ENCODE measurements around the gene CCDC188.

The CCDC188 gene

DNA sequence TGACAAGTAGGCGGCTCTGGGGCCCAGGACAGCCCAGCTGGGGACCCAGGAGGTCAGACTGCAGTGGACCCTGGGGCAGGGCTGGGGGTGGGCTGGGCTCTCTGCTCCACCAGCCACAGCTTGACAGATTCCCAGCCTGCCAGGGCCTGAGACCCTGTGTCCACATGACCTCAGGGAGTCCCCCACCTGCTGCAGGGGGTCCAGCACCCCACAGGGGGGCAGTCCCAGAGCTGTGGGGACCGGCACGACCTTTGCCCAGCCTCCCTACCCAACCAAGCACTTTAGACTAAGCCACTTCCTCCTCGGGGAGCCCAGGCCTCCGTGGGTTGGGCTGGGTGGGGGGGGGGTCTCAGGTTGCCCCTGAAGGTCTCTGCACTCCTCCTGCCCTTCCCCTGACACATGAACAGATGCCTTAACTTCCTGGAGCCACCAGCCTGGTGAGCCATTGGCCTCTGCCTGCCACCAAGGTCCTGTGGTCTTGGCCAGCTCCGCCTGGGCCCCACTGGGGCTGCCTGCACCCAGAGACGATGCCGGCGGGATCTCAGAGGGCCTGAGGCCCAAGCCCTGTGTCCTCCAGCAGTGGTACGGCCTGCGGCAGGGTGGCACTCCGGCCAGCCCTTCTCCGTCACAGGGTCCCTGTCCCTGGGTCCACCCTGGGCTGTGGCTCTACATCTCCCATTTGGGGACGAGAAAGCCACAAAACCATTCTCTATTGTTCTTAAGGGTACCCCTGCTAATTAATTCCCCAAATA lies 3.4 kb downstream of the CCDC188 start:
- DNase-seq = no peak

DNA sequence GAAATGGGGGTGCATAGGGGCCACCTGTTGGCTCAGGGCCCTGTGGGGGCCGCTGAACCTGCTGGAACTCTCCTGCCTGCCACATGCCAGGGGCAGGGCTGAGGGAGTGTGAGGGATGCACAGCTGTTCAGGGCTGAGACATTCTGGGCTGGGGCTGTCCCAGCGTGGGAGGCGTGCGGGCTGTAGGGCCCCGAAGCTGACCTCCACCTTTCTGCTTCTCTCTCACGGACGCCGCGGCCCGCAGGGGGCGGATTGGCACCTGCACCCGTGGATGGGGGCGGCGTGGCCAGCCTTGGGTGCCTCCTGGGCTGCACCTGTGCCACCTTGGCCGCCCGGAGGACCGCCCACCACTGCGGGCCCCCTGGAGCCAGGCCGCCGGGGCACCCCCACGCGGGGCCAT lies 4.1 kb downstream of the CCDC188 start:
- DNase-seq = no peak

DNA sequence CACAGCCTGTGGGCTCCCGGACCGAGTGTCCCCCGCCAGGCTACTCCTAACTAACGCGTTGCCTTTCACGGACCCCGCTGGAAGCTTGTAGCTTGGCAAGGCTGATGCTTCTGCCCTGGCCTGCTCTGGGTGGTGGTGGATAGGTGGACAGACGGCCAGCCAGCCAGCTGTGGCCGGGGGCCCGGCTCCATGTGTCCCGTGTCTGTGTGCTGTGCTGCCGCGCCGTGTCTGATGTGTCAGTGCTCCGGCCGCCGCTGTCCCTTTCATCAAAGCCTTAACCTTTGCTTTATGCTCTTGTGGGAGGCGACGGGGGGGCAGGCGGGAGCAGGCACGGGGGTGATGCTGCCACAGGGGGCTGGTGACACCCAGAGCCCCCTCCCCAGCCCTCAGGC lies 5.0 kb downstream of the CCDC188 start:
- no peak for DNase-seq

DNA sequence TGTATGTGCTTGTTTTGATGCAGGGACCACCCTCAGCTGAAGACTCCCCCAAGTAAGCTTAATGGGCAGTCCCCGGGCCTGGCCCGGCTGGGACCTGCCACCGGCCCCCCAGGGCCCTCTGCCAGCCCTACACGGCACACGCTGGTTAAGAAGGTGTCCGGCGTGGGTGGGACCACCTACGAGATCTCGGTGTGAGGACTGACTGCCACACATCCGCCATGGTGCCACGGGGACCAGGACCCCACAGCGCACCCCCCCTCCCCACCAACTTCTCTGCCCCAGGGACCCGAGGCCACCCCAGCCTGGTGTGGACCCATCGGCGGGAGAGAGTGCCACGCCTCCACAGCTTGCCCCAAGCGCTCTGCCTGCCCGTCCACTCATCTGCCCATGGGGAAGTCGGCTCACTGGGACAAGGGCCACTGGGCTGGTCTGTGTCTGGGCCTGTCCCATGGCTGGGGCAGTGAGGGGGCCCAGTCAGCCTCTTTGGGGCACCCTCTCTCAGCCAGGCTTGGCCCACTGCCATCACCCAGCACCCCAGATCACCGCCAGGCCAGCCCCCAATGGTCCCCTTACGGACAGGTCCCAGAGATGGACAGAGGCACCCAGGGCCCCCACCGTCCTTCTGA lies 5.5 kb downstream of the CCDC188 start:
- DNase-seq = no peak

DNA sequence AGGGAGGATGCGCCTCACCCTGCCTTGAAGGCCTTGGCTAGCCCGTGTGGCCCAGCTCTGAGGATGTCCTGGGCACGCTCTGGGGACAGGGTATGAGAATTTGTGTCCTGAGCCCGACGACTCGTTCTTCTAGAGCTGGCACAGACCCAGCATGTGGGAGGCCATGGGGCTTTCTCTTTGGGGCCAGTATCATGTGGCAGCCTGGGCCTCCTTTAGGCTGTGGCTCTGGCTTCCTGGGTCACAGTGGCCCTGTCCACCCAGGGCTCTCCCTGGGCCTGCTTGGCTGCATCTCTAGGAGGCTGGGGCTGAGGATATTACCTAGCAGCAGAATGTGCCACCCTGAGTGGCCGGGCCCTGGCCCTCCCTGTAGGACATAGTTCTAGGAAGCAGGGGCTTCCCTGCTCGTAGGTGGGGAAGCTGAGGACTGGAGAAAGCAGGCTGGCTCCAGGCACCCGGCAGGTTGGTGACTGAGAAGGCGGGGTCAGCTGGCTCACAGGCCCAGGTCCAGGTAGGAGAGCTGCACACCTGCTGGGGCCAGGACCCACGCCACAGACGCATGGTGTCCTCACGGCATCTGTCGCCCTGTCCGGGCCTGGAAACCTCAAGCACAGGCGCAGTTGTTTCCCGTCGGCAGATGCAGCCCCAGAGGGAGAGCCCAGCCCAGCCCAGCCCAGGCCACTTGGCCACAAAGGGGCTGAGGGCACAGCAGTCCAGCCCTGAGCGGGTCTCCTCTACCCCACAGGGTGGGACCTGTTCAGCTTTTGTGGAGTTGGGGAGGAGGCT lies 6.8 kb downstream of the CCDC188 start:
- no peak for DNase-seq

DNA sequence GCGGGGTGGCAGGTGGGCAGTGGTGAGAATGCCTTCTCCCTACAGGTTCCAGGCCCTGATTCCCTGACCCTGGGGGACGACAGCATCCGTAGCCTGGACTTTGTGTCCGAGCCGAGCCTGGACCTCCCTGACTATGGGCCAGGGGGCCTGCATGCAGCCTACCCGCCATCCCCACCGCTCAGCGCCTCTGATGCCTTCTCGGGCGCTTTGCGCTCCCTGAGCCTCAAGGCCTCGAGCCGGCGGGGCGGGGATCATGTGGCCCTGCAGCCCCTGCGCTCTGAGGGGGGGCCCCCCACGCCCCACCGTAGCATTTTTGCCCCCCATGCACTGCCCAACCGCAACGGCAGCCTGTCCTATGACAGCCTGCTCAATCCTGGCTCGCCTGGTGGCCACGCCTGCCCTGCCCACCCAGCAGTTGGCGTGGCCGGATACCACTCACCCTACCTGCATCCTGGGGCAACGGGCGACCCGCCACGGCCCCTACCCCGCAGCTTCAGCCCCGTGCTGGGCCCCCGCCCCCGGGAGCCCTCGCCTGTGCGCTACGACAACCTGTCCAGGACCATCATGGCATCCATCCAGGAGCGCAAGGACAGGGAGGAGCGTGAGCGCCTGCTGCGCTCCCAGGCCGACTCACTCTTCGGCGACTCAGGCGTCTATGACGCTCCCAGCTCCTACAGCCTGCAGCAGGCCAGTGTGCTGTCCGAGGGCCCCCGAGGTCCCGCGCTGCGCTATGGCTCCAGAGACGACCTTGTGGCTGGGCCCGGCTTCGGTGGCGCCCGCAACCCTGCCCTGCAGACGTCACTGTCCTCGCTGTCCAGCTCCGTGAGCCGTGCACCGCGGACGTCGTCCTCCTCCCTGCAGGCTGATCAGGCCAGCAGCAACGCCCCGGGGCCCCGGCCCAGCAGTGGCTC lies 7.9 kb downstream of the CCDC188 start:
- DNase-seq = no peak

DNA sequence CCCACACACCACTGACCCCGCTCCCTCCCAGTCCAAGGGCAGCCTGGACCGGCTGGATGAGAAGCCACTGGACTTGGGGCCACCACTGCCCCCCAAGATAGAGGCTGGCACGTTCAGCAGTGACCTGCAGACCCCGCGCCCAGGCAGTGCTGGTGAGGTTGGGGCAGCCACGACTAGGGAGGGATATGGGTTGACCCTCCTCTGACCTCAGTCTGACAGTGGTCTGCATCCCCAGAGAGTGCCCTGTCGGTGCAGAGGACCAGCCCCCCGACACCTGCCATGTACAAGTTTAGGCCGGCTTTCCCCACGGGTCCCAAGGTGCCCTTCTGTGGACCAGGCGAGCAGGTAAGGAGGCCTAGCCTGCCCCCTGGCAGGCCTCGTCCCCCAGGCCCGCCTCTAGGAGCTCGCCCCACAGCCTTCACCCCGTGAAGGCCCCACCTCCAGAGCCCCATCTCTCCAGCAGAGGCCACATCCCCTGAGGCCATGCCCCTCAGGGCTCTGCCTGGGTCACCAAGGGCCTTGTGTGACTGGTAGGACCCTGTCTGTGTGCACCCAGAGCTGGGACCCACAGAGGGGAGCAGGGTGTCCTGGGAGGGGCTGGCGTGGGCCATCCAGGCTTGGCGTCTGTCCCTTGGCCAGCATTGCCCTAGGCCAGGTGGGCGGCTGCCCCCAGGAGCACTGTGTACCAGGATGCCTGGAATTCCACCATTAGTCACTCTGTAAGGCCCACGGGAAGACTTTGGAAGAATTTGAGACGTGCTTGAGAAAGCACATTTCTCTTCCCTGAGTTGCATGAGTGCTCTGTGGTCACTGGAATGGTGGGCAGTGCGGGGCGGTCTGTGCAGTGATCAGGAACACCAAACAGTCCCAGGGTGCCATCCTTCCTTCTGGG lies 9.4 kb downstream of the CCDC188 start:
- no peak for DNase-seq

DNA sequence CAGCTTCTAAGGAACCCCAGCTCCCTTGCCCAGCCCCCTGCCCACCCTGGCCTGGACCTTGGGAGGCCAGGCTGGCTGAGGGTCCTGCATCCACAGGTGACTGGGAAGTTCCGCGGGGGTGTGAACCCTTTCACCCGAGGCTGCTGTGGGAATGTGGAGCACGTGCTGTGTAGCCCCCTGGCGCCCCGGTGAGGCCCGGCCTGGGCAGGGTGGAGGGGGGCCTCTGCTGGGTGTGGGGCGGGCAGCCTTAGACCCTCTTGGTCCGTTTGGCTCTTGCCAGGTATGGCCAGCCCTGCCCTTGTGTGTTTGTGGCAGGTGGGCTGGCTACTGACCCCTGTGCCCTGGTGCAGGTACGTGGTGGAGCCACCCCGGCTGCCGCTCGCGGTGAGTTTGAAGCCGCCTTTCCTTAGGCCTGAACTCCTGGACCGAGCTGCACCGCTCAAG lies 10.3 kb downstream of the CCDC188 start:
- DNase-seq = no peak

DNA sequence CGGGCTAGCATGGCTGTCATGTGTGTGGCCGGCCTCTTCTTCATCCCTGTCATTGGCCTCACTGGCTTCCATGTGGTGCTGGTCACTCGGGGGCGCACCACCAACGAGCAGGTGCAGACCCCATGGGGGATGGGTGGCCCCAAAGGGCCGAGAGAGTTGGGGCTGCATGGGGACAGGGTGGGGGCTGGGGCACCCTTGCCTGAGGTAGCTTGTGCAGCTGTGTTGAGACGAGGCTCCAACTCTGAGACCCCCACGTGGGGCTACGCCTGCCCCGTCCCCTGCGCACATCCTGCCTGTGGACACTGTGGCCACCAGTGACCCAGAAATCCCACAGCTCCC lies 10.8 kb downstream of the CCDC188 start:
- no peak for DNase-seq

DNA sequence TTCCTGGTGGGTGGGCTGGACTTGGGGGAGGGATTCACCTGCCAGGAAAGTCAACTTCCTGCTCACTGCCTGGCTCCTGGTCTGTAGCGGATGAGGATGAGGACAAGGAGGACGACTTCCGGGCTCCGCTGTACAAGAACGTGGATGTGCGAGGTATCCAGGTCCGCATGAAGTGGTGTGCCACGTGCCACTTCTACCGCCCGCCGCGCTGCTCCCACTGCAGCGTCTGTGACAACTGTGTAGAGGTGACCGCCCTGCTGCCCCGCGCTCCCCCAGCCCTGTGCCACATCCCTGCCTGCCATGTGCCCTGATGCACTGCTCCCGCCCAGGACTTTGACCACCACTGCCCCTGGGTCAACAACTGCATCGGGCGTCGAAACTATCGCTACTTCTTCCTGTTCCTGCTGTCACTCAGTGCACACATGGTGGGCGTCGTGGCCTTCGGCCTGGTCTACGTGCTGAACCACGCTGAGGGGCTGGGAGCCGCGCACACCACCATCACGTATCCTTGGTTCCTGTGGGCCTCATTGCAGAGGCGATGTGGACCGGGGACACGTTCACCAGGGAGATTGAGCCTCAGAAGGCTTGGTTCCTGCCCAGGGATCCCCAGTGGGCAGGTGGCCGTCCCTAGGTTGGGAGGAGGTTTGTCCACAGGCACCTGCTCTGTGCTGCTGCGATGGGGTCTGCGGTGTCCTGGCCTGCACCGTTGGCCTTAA lies 11.3 kb downstream of the CCDC188 start:
- DNase-seq = no peak

DNA sequence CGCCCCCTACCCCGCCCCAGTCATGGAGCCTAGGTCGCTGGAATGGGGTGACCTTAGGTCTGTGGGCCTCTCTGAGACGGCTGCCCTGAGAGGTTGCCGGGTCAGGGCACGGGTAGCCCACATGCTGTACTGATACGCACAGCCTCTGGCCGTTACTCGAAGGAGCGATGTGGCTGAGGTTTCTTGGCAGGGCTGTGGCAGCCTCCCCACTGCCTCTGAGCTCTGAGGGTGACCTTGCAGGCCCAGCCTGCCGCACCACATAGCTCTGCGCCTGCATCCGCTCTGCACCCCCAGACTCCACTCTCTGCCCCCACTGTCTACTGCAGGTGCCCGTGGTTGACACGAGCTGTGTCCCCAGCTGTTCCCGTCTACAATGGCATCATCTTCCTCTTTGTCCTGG lies 12.0 kb downstream of the CCDC188 start:
- no peak for DNase-seq

DNA sequence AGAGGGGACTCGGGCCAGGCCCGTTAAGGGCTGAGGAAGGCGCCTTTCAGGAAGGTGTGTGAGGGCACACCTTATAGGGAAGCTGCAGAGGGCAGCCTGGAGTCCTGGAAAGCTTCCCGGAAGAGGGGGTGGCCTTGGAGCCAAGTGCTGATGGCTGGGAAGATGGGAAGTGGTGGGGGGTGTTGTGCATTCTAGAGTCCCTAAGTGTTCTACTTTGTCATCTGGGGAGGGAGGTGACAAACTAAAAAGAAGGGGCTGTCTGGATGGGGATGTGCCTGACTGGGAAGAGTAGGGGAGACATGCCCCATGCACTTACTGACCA lies 12.5 kb downstream of the CCDC188 start:
- DNase-seq = no peak

DNA sequence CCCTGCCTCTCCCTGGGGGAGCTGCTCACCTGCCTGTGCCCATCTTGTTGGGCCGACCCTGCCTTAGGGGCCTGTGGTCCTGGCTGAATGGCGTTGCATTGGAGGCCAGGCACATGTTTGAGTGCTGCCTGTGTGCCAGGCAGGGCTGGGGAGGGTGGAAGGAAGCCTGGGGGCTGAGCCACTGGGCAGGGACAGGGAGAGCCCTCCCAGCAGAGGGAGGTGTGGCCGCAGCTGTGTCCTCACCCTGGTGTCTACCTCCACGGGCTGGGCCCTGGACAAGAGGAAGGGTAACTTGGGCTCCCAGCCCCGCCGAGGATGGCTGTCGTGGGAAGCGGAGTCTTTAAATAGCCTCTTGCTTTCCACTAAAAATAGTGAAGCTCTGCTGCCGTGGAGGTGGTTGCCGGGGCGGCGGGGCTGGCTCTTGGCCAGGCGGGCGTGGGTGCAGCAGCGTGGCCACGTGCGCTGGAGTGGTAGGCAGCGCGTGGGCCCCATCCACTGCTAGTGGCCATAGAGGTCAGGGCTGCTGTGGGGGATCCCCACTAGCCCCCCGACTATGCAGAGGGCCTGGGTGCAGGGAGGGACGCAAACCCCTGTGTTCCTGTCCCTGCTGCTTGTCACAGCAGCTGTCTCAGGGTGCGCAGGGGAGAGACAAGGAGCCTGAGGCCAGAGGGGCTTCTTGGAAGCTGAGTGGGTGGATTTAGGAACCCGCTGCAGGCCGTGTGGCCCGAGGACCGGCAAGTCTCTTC lies 13.0 kb downstream of the CCDC188 start:
- no peak for DNase-seq

DNA sequence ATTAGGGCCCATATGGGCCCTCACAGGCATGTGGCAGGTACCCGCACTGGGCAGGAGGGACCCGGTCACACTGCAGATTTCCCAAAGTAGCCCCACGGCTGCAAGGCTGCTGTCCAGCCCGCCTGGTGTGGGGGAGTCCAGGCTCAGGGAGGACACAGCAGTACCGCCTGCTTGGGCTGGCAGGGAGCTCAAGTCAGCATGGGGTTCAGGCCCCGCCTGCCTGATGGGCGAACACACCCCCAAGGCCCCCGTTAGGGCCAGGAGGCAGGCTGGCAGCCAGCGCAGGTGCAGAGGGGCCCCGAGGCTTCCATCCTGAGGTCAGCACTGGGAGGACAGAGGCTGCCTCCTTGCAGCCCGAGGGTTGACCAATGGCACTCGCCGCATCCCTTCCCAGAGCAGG lies 13.7 kb downstream of the CCDC188 start:
- DNase-seq = no peak

DNA sequence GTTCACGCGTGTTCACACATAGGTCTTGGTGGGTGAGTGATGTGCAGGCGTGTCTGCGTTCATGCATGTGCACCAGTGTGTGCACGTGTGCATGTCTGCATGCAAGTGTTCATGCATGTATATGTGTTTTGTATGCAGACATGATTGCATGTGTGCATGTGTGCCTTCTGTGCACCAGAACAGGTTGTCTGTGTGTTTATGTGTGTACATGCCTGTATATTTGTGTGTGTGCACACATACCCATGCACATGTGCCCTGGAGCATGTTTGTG lies 14.3 kb downstream of the CCDC188 start:
- DNase-seq = no peak

DNA sequence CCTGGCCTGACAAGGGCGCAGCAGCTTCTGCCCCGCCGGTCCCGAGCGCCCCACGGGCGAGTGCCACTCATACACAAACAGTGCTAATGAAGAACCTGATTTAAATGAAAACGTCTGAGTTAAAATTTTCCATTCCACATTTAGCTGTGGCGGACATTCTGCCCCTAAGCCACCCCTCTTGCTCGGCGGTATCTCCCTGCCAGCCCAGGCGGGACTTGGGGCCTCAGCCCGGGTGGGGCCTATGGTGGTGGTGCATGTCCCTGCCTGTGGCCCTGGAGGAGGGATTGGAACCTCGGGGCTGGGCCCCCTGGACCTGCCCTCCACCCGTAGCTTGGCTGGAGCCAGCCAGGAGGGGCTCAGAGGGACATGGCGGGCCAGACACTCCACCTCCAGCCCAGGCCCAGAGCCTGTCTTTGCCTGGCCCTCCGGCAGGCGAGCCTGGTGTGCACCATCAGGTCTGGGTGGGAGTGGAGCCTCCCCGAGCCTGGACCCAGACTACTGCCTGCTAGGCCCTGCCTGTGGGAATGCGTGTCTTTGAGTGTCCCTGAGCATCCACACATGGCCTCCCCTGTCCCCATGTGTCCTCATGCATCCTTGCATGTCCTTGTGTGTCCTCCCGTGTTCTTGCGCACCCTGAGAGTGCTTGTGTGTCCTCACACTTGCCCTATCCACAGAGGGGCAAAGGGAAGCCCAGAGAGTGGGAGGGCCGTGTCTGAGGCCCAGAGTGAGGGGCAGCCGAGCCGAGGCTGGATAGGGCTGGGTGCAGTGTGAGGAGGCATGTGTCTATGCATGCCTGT lies 14.9 kb downstream of the CCDC188 start:
- DNase-seq = no peak

DNA sequence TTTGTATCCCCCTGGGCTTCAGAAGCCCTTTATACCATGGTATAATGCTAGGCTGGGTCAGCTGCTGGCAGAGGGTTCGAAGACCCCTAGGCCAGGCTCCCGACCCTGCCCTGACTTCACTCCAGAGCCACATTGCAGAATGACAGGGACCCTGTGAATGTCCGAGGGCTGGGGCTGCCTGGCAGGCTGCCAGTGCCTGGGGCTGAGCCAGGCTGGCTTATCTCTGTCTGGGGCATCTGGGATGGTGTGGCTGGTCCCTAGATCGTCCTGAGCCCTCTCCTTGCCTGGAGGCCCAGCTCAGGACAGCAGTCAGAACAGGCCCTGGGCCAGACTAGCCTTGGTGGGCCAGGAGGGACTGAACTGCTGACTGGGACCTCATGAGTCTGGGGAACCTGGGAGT lies 15.6 kb downstream of the CCDC188 start:
- no peak for DNase-seq

DNA sequence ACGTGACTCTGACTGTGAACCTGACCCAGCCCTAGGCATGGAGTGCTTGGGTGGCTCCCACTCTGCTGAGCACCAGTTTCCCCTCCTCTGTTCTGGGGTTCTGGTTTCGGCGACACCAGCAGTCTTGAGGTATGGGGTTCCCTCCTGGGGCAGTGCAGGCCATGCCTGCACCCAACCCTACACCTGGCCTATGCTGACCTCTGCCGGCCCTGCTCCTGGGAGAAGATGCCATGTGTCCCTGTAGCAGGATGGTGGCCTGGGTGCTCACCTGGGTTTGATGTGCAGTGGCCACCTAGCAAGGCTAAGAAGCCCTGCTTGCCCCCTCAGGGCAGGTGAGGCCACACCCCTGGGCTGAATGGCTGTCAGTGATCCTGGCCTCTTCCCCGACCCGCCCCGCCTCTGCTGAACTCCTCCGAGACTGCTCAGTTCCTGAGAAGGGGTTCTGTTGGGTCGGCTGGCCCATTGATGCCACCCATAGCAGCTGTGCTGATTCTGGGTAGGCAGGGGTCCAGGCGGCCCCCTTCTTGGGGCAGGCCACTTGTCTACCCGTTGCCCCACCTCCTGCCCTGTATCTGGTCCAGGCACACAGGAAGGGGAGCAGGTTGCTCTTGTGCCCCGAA lies 16.8 kb downstream of the CCDC188 start:
- DNase-seq = no peak

DNA sequence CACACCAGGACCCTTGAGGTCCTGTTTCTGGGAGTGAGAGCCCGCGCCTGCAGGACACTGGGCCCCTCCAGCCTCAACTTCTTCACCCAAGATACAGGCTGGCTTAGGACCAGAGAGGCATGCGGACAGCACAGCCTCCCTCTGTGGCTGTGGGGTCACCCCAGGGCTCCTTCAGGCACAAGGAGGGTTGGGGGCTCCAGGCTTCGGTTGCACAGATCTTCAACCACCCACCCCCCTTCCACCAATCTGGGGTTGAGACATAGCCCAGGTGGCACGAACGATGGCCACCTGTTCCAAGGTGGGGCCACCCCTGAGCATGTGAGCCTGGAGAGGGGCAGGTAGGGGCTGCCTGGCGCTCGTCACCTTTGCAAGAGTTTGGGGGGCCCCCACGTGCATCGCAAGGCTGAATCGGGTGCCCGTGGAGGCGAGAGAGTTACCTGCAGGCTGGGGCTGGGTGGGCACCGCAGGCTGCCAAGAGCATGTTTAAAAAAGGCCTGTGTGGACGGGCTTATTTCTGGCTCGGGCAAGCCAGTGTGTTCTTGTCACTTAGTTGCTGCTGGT lies 18.1 kb downstream of the CCDC188 start:
- no peak for DNase-seq
